ENCODE data around the gene SH3PXD2B.

GRCh38 chr5:172459783-172460165 lies 5.4 kb upstream of the SH3PXD2B start:
- TF ChIP-seq CTCF (conservative IDR thresholded peaks at IDR 0.05; ENCODE audit: low read length) (no peak), EZH2phosphoT487 (IDR thresholded peaks at IDR 0.05; ENCODE audit: borderline replicate concordance, low read depth, low read length) (no peak)
